Stimulated activated naive CD8-positive, alpha-beta T cell treated with anti-CD3 and anti-CD28 coated beads, Interleukin-15, Interleukin-2, amounts not matched to agents 100 U/mL and 50 U/mL, for 24 hours (primary cell): Measurements from ENCODE around the gene FIBCD1.
A peak's percentile ranks its signal among the peaks of the same experiment; 100 is the strongest.

ENCODE experiments used
- ATAC-seq: fragments of 150-1000 bp; cut with Tn5 transposase; one replicate; pipeline ENCODE4 v1.10.0; 2021
- DNase-seq: peaks from one replicate; pipeline ENCODE4 v3.0.0; 2021

The FIBCD1 gene

DNA sequence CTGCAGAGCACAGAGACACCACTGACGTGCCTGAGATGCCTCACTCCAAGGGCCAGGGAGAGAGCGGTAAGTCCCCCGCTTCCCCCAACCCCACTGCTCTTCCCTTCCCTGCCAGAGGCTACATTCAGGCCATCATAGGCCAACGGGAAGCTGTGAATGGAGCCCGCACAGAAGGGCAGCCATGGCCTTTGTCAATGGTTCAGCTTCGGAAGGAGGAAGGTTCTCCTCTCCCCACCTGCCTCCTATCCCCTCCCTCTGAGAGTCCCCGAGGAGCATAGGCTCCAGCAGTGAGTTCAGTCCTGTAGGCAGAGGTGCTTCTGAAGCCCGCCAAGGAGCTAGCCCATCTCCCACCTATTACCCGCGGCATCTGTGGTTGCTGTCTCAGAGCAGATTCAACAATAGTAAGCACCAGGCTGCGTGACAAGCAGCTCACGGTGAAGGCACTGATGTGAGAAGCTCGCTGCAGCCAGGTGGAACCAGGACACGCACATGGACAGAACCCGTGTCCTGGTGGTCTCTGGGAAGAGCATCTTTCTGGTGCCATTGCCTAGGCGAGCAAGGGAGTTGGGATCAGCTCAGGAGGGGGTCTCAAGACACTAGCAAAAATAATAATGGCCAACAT, 58.3 kb downstream of the FIBCD1 start:
- ATAC-seq, result no peak
- DNase-seq, result no peak

- ATAC-seq, result no peak
- DNase-seq, result no peak
Measured at GRCh38 chr9:130879863-130880411, 59.1 kb downstream of the FIBCD1 start.

- DNase-seq, result no peak
Measured at GRCh38 chr9:130878295-130878694, 60.8 kb downstream of the FIBCD1 start.

GRCh38 chr9:130877300-130877699, 61.7 kb downstream of the FIBCD1 start:
- ATAC-seq (no peak), DNase-seq (no peak)

More at GRCh38 chr9:130878295-130878694, 60.8 kb downstream of the FIBCD1 start:
- no peak for ATAC-seq

- DNase-seq (no peak), ATAC-seq (no peak)
Measured at GRCh38 chr9:130874783-130875182, 64.3 kb downstream of the FIBCD1 start.

GRCh38 chr9:130873966-130874365, 65.1 kb downstream of the FIBCD1 start:
- no peak for ATAC-seq
- no peak for DNase-seq

DNA sequence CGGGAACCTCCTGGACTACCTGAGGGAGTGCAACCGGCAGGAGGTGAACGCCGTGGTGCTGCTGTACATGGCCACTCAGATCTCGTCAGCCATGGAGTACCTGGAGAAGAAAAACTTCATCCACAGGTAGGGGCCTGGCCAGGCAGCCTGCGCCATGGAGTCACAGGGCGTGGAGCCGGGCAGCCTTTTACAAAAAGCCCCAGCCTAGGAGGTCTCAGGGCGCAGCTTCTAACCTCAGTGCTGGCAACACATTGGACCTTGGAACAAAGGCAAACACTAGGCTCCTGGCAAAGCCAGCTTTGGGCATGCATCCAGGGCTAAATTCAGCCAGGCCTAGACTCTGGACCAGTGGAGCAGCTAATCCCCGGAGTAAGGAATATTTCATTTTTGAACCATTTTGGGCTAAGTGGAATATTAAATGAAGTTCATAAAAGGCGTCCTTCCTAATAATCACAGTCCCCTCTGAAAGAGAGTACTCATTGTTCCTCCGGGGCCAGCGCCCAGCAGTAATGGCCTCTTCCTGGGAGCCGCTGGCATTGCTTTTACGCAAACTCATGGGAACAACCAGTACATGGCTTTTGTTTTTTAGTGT, 66.0 kb downstream of the FIBCD1 start:
- DNase-seq (no peak), ATAC-seq (no peak)

- no peak for ATAC-seq
Measured at GRCh38 chr9:130872508-130872907, 66.5 kb downstream of the FIBCD1 start.

DNA sequence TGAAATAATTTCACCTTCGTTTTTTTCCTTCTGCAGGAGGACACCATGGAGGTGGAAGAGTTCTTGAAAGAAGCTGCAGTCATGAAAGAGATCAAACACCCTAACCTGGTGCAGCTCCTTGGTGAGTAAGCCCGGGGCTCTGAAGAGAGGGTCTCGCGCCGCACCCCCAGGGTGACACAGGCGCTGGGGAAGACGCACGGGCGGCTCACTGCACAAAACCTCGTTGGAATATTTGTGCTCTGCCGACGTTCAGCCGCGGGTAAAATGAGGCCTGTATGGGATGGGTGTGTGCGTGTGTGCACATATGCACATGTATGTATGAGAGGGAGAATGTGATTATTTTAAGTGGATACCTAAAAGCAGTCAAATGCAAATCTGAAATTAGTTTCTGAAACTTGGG, 67.0 kb downstream of the FIBCD1 start:
- ATAC-seq (no peak), DNase-seq (no peak)

More at GRCh38 chr9:130872508-130872907, 66.5 kb downstream of the FIBCD1 start:
- DNase-seq, result no peak

DNA sequence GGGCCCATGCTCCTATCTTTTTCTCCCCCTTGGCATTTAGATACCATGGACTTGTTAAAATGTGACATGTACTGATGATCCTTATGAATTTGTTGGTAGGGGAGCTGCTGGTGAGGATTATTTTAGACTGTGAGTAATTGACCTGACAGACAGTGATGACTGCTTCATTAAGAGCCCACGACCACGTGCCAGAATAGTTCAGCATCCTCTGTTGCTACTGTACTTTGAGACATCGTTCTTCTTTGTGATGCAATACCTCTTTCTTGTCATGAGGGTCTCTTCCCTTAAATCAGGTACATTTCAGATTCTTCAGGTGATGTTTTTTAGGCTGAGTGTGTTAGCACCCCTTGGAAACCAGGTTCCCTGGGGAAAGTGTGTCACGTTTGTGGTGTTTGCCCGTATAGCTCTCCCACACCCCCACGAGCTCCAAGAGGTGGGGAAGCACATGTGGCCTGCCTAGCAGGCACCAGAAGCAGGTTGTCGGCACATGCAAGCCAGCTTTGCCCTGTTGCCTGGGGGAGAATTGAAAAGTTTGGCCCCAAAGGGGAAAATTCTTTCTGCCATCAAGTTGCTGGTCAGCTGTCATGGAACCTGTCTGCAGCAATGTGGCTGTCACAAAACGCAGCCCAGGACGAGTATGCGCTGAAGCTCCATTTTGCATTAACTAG, 67.5 kb downstream of the FIBCD1 start:
- no peak for ATAC-seq

GRCh38 chr9:130870491-130871381, 68.3 kb downstream of the FIBCD1 start:
- ATAC-seq, result no peak
- DNase-seq, result no peak

More for the DNA sequence above, 67.5 kb downstream of the FIBCD1 start:
- no peak for DNase-seq

- ATAC-seq (no peak), DNase-seq (no peak)
Measured at GRCh38 chr9:130869250-130869649, 69.8 kb downstream of the FIBCD1 start.

- ATAC-seq (no peak), DNase-seq (no peak)
Measured at GRCh38 chr9:130868230-130868629, 70.8 kb downstream of the FIBCD1 start.

- ATAC-seq (no peak), DNase-seq (no peak)
Measured at GRCh38 chr9:130867556-130867955, 71.5 kb downstream of the FIBCD1 start.

DNA sequence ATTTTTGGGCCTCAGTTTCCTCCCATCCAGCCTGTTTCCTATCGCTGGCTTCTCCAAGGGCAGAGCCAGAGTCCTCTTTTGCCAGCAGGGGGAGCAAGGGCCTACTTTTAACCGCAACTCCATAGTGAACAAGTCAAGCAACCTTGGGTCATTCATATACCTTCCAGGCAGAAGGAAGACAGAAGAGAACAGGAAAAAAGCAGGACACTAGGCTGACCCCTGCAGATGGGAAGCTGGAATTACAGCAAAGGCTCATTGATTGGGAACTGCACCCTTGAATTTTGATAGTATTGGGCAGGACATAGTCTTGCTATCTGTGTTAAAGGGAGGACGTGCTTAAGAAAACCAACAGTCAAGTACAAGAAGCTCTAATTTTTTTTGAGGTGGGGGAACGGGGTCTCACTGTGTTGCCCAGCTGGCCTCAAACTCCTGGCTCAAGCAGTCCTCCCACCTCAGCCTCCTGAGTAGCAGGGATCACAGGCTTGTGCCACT, 72.5 kb downstream of the FIBCD1 start:
- DNase-seq (peak; percentile 59), ATAC-seq (peak; percentile 49)

- no peak for DNase-seq
- no peak for ATAC-seq
Measured at GRCh38 chr9:130865921-130866320, 73.1 kb downstream of the FIBCD1 start.

DNA sequence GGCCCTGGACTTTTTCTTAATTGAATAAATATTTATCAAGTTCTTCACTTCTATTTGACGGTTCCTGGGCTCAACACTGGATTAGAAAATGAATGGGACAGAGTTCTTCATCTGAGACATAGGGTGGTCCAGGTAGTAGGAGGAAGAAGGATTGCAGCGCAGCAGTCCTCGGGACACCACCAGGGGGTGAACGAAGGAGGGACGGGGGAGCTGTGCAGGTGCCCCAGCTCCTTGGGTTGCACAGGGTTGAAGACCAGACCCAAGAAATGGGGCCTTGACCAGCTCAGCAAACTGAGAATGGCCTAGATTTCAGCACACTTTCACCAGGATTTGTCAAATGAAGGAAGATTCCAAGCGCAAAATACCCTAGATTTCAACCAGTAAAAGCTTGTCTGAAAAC, 74.5 kb downstream of the FIBCD1 start:
- no peak for DNase-seq
- ATAC-seq, result no peak

DNA sequence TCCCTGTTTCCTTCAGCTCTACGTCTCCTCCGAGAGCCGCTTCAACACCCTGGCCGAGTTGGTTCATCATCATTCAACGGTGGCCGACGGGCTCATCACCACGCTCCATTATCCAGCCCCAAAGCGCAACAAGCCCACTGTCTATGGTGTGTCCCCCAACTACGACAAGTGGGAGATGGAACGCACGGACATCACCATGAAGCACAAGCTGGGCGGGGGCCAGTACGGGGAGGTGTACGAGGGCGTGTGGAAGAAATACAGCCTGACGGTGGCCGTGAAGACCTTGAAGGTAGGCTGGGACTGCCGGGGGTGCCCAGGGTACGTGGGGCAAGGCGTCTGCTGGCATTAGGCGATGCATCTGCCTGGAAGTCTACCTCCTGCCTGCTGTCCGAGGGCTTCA, 76.3 kb downstream of the FIBCD1 start:
- ATAC-seq (no peak), DNase-seq (no peak)

- no peak for DNase-seq
- ATAC-seq, result no peak
Measured at GRCh38 chr9:130862217-130862616, 76.8 kb downstream of the FIBCD1 start.

- DNase-seq, result no peak
- no peak for ATAC-seq
Measured at GRCh38 chr9:130861372-130862180, 77.5 kb downstream of the FIBCD1 start.
